Endothelial cell of umbilical vein (primary cell): ENCODE results near the gene CTSH. TPM values are rescaled to one million over a fixed set of nuclear protein-coding genes. Genes with fewer than 3 reads are reported as not detected.

Source experiments
- BruUV-seq: library from RNA; stranded (reverse); fragments of 400-500 nt; replicated peaks from 2 replicates; lab custom pipeline; 2021; lab: Mats Ljungman, UMichigan
- CTCF ChIA-PET: fragments of 300-600, 350-600 bp; sonication (Branson Sonifier 250); formaldehyde crosslinking; loops from one replicate; lab custom pipeline; 2021; ENCODE audit warnings: antibody characterized with exemption, inconsistent platforms; lab: Charles Lee
- POLR2A ChIA-PET: fragments of 300-600, 350-600 bp; sonication (Branson Sonifier 250); formaldehyde crosslinking; loops from one replicate; lab custom pipeline; 2021; ENCODE audit warnings: antibody characterized with exemption, inconsistent platforms; lab: Charles Lee
- DNase-seq: peaks from one replicate; pipeline ENCODE4 v3.0.0-alpha.2; 2011; ENCODE audit warnings: low read depth, low spot score
- FAIRE-seq: peaks from 2 replicates; lab custom pipeline; 2011; peaks lifted over from hg19 to GRCh38; lab: Jason Lieb, UNC
- H2AFZ ChIP-seq: 2 replicates; pipeline ENCODE4 v1.6.0; 2012; ENCODE audit warnings: low read depth, low read length, control low read depth, inconsistent platforms
- H3K27ac ChIP-seq: 2 replicates; pipeline ENCODE4 v1.5.1; 2011; ENCODE audit warnings: low read depth, mild to moderate bottlenecking, control low read depth, low read length, moderate library complexity; ENCODE audit not compliant: insufficient read depth
- H3K27me3 ChIP-seq, 2 experiments: 2 replicates each; pipeline versions ENCODE4 v1.6.0 to v1.6.1; 2011; ENCODE audit warnings: low read length in 2 of 2, mixed read lengths in 1 of 2; ENCODE audit not compliant: control insufficient read depth in 2 of 2, insufficient read depth in 2 of 2
- H3K36me3 ChIP-seq, 2 experiments: 2 replicates in 1 of 2; 3 replicates in 1 of 2; pipeline ENCODE4 v1.5.1; 2011; ENCODE audit warnings: low read length in 2 of 2, mild to moderate bottlenecking in 1 of 2, moderate library complexity in 1 of 2; ENCODE audit not compliant: control insufficient read depth in 2 of 2, insufficient read depth in 2 of 2; ENCODE audit errors: extremely low read depth in 1 of 2
- H3K4me1 ChIP-seq: 3 replicates; pipeline ENCODE4 v1.5.1; 2011; ENCODE audit warnings: mild to moderate bottlenecking, low read length; ENCODE audit not compliant: control insufficient read depth, insufficient read depth; ENCODE audit errors: extremely low read depth
- H3K4me2 ChIP-seq: 2 replicates; pipeline ENCODE4 v1.6.1; 2011; ENCODE audit warnings: low read length, control low read depth, mixed read lengths; ENCODE audit not compliant: insufficient read depth
- H3K4me3 ChIP-seq, 3 experiments: fragments of 200-600 bp in 1 of 3; sonication (generic), shearing (Covaris generic) in 1 of 3; replicated peaks in 1 of 3; 2 replicates each; pipeline ENCODE4 v1.5.1; 2011 to 2016; ENCODE audit warnings: control low read depth in 3 of 3, low read length in 3 of 3, mild to moderate bottlenecking in 2 of 3, inconsistent platforms in 1 of 3, low read depth in 1 of 3, moderate library complexity in 1 of 3; ENCODE audit not compliant: insufficient read depth in 1 of 3
- H3K79me2 ChIP-seq: 2 replicates; pipeline ENCODE4 v1.6.0; 2012; ENCODE audit warnings: low read length, inconsistent platforms; ENCODE audit not compliant: control insufficient read depth, insufficient read depth
- H3K9ac ChIP-seq: replicated peaks from 2 replicates; pipeline ENCODE3; 2011; ENCODE audit warnings: low read length, control low read depth; ENCODE audit not compliant: insufficient read depth; ENCODE audit errors: extremely low read depth
- H3K9me1 ChIP-seq: replicated peaks from 3 replicates; pipeline ENCODE4 v1.6.0; 2011; ENCODE audit warnings: mild to moderate bottlenecking, low read length; ENCODE audit not compliant: control insufficient read depth, insufficient read depth; ENCODE audit errors: extremely low read depth
- H3K9me3 ChIP-seq: replicated peaks from 2 replicates; pipeline ENCODE4 v1.5.1; 2012; ENCODE audit warnings: low read length, inconsistent platforms; ENCODE audit not compliant: control insufficient read depth, insufficient read depth
- H4K20me1 ChIP-seq: replicated peaks from 2 replicates; pipeline ENCODE3; 2011; ENCODE audit warnings: mild to moderate bottlenecking, low read length; ENCODE audit not compliant: control insufficient read depth, insufficient read depth; ENCODE audit errors: extremely low read depth
- CTCF ChIP-seq, 2 donors: IDR thresholded peaks; 1 replicate in 1 of 2; 2 replicates in 1 of 2; pipeline ENCODE4 v1.5.1; 2011; ENCODE audit warnings: low read length in 2 of 2, mild to moderate bottlenecking in 2 of 2, moderate library complexity in 2 of 2, control low read depth in 1 of 2, inconsistent platforms in 1 of 2, low read depth in 1 of 2; ENCODE audit not compliant: insufficient read depth in 1 of 2; ENCODE audit errors: extremely low read depth in 1 of 2
- EZH2 ChIP-seq: IDR thresholded peaks from 2 replicates; pipeline ENCODE4 v1.6.1; 2012; ENCODE audit warnings: borderline replicate concordance, low read depth, mild to moderate bottlenecking, moderate library complexity, low read length, inconsistent platforms; ENCODE audit not compliant: severe bottlenecking
- FOS ChIP-seq: IDR thresholded peaks from 2 replicates; pipeline ENCODE4 v1.6.1; 2011; ENCODE audit warnings: mild to moderate bottlenecking, low read length, moderate library complexity, borderline replicate concordance; ENCODE audit not compliant: insufficient read depth
- GATA2 ChIP-seq: IDR thresholded peaks from 2 replicates; pipeline ENCODE4 v1.7.0; 2011; ENCODE audit warnings: low read depth, mild to moderate bottlenecking, moderate library complexity, mixed read lengths, low read length; ENCODE audit not compliant: insufficient read length, insufficient read depth
- JUN ChIP-seq: IDR thresholded peaks from 2 replicates; pipeline ENCODE4 v1.6.1; 2011; ENCODE audit warnings: borderline replicate concordance, low read depth; ENCODE audit not compliant: insufficient read length, insufficient read depth
- MAX ChIP-seq: IDR thresholded peaks from 2 replicates; pipeline ENCODE4 v1.6.1; 2011; ENCODE audit not compliant: insufficient read depth, insufficient read length
- MYC ChIP-seq: IDR thresholded peaks from one replicate; pipeline ENCODE4 v1.6.1; 2011; ENCODE audit warnings: mild to moderate bottlenecking, low read depth, low read length
- POLR2A ChIP-seq: IDR thresholded peaks from 2 replicates; pipeline ENCODE4 v1.6.1; 2012; ENCODE audit warnings: low read depth, mild to moderate bottlenecking, control low read depth, low read length
- POLR2AphosphoS5 ChIP-seq: IDR thresholded peaks from 2 replicates; pipeline ENCODE4 v1.6.1; 2012; ENCODE audit warnings: low read depth, mild to moderate bottlenecking, control low read depth, low read length, moderate library complexity; ENCODE audit not compliant: insufficient read depth
- dilution Hi-C: fragments of 300-500 bp; cut with MboI; formaldehyde crosslinking; loops from one replicate; pipeline ENCODE4 v1.15.0; 2019; ENCODE audit warnings: low sequenced_read_pairs; ENCODE audit not compliant: extremely low pct_ligation_motif_present
- intact Hi-C: fragments of 100-400 bp; cut with micrococcal nuclease; formaldehyde crosslinking; loops from one replicate; pipeline ENCODE4 v1.10.0; 2022
- polyA plus RNA-seq, 4 experiments: library from polyadenylated mRNA; depleted of rRNA in 3 of 4; stranded (reverse) in 3 of 4; unstranded in 1 of 4; fragments of >200 nt; gene quantifications; 2 replicates each; pipeline versions ENCODE4 v1.2.1 to v1.2.3, GENCODE V29; 2011 to 2012; ENCODE audit warnings: missing spikeins in 1 of 4
- total RNA-seq: library from RNA; stranded (reverse); gene quantifications from 2 replicates; pipeline ENCODE4 v1.2.3, GENCODE V29; 2021

Gene CTSH
- total and polyA plus RNA-seq, 2 donors (not counting 3 experiments of a cell fraction or from before 2014, with no cell fraction given) = 7.0 to 7.4 TPM

DNA sequence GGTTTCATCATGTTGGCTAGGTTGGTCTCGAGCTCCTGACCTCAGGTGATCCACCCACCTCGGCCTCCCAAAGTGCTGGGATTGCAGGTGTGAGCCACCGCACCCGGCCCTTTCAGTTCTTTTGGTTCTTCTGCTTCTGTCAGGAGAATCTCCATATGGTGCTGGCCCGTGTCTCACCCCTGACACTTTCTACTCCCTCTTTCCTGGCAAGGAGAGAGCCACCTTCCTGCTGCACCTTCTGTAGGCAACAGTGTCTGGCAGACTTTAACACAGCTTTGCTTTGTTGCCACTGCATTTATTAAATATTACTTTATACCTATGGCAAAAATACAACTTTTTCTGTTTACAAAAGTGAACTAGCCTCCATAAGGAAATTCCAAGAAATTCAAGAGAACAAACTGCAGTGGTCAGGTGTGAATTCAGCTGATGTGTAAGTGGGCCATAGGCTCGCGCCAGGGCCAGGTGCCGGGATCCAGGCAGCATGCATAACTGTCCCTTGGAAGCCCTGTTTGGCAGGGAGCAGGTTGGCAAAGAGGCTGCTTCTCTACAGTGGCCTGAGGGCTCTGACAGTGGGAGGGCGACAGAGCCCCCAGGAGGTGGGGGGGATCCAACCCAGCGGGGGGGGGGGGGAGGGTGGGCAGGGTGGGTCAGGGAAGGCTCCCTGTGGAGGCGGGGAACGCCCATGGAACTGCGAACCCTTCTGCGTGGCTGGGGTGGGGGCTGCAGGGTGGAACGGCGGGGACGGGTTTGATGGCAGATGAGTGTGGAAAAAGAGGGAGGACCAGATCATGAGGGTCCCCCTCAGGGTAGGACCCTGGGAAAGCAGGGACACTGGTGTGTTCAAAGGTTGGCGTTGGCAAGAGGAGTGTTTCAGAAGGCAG lies 21.1 kb downstream of the CTSH start:
- Histone ChIP-seq H3K9ac (no peak overlapping the region), H3K4me3 (no peak overlapping the region), H3K4me2 (no peak overlapping the region), H3K27ac (no peak overlapping the region), H3K79me2 (no peaks in the 10 kb centered on the region), H2AFZ (no peak overlapping the region), H3K36me3 (peaks cover 12 to 20% of the 10 kb centered on the region in 2 experiments), H3K9me3 (no peaks in the 10 kb centered on the region), H3K27me3 (no peaks in the 10 kb centered on the region), H4K20me1 (no peaks in the 10 kb centered on the region), H3K4me1 (no peaks in the 10 kb centered on the region), H3K9me1 (no peaks in the 10 kb centered on the region)
- DNase-seq (no peak), FAIRE-seq (no peak)
- dilution Hi-C loops = no loop called here
- TF ChIP-seq MAX (no peak), GATA2 (no peak)
- intact Hi-C loops = no loop called here
- BruUV-seq = no TSS peak
- ChIA-PET POLR2A (no interaction called here), CTCF (interaction anchor here (1.0 to 1.9 kb wide), 3 partner anchors 9 to 261 kb away, joined by 3 to 6 read pairs (median 4); no protein-coding TSS in a partner anchor)

- BruUV-seq = no TSS peak
- ChIA-PET CTCF (interaction anchor here (1.1 to 2.5 kb wide), 2 partner anchors 56 to 84 kb away, joined by 3 to 10 read pairs; no protein-coding TSS in a partner anchor), POLR2A (no interaction called here)
- Histone ChIP-seq H2AFZ (no peak overlapping the region), H3K9ac (no peak overlapping the region), H3K4me3 (no peak overlapping the region), H4K20me1 (no peaks in the 10 kb centered on the region), H3K9me3 (no peaks in the 10 kb centered on the region), H3K4me2 (no peak overlapping the region), H3K79me2 (no peaks in the 10 kb centered on the region), H3K36me3 (peaks cover 15 to 23% of the 10 kb centered on the region in 2 experiments), H3K4me1 (no peaks in the 10 kb centered on the region), H3K27me3 (no peaks in the 10 kb centered on the region), H3K27ac (no peak overlapping the region), H3K9me1 (no peaks in the 10 kb centered on the region)
- dilution Hi-C loops = no loop called here
- intact Hi-C loops = no loop called here
- no peak for TF ChIP-seq CTCF (IDR thresholded peaks at IDR 0.05; ENCODE audit: extremely low read depth in 1 of 2, insufficient read depth in 1 of 2, low read depth in 1 of 2, low read length in 2 of 2)
- no peak for TF ChIP-seq POLR2AphosphoS5
- no peak for TF ChIP-seq FOS
- TF ChIP-seq GATA2 = no peak
- no peak for TF ChIP-seq MYC
- TF ChIP-seq JUN = no peak
- TF ChIP-seq POLR2A = no peak
- TF ChIP-seq EZH2 = no peak
- DNase-seq (no peak), FAIRE-seq (no peak)
Measured at GRCh38 chr15:78923015-78923414, 21.8 kb downstream of the CTSH start.
